HepG2 (cell line): ENCODE measurements around the gene GZF1. TPM values are rescaled to one million over a fixed set of nuclear protein-coding genes. Genes with fewer than 3 reads are reported as not detected.

Source experiments
- AFF4 ChIP-seq: sonication (generic); formaldehyde crosslinking; IDR thresholded peaks from 2 replicates; pipeline ENCODE4 v1.4.0; 2020; ENCODE audit warnings: missing genetic modification reagents
- JUN ChIP-seq: sonication (generic); formaldehyde crosslinking; IDR thresholded peaks from 2 replicates; pipeline ENCODE4 v1.4.0; 2020; ENCODE audit warnings: mild to moderate bottlenecking, missing genetic modification reagents
- MLX ChIP-seq: IDR thresholded peaks from 2 replicates; pipeline ENCODE4 v1.6.1; 2016
- NFYC ChIP-seq: IDR thresholded peaks from 2 replicates; pipeline ENCODE4 v1.6.1; 2016; ENCODE audit warnings: missing genetic modification reagents, missing compliant biosample characterization
- SIX4 ChIP-seq: sonication (generic); formaldehyde crosslinking; IDR thresholded peaks from 2 replicates; pipeline ENCODE4 v1.4.0; 2020; ENCODE audit warnings: missing genetic modification reagents
- ZBTB2 ChIP-seq: sonication (generic); formaldehyde crosslinking; IDR thresholded peaks from 2 replicates; pipeline ENCODE4 v1.8.0; 2022; ENCODE audit warnings: low read depth, missing genetic modification reagents
- ZBTB3 ChIP-seq: sonication (generic); formaldehyde crosslinking; IDR thresholded peaks from 2 replicates; pipeline ENCODE4 v1.4.0; 2020; ENCODE audit warnings: low read depth, mild to moderate bottlenecking, moderate library complexity, missing genetic modification reagents, borderline replicate concordance
- ZBTB4 ChIP-seq: sonication (generic); formaldehyde crosslinking; IDR thresholded peaks from 2 replicates; pipeline ENCODE4 v1.4.0; 2020; ENCODE audit warnings: missing genetic modification reagents, mild to moderate bottlenecking, borderline replicate concordance
- ZNF773 ChIP-seq: sonication (generic); formaldehyde crosslinking; IDR thresholded peaks from 2 replicates; pipeline ENCODE4 v1.4.0; 2020; ENCODE audit warnings: missing genetic modification reagents, borderline replicate concordance
- polyA plus RNA-seq, 8 experiments: library from polyadenylated mRNA; depleted of rRNA in 3 of 8; stranded (reverse) in 7 of 8; unstranded in 1 of 8; fragments of >200 nt; fragmentation: Illumina TruSeq in 4 of 8; extraction: Trizol in 4 of 8; gene quantifications; 2 replicates each; pipeline versions ENCODE4 v1.2.1 to v1.2.3, GENCODE V29; 2011 to 2016; ENCODE audit warnings: low read depth in 4 of 8, missing spikeins in 1 of 8, mixed read lengths in 1 of 8; ENCODE audit not compliant: insufficient read depth in 1 of 8
- total RNA-seq, 5 experiments: library from RNA; depleted of rRNA; stranded (reverse); fragments of >200 nt; fragmentation: Illumina TruSeq; extraction: Trizol; gene quantifications; 2 replicates each; pipeline ENCODE4 v1.2.3, GENCODE V29; 2016; ENCODE audit warnings: low read depth in 1 of 5
- TF ChIP-seq, protein P1 (sequence below), 2 experiments: IDR thresholded peaks; 2 replicates each; pipeline ENCODE4 v1.6.1; 2011 to 2012; ENCODE audit warnings: low read length in 2 of 2, borderline replicate concordance in 1 of 2, low read depth in 1 of 2, mild to moderate bottlenecking in 1 of 2, moderate library complexity in 1 of 2

GZF1 gene
- total and polyA plus RNA-seq, 2 of the 13 experiments (the other 11 are each of a cell fraction or from before 2014, with no cell fraction given): 16.9 to 26.0 TPM

- TF ChIP-seq, protein P1, sequence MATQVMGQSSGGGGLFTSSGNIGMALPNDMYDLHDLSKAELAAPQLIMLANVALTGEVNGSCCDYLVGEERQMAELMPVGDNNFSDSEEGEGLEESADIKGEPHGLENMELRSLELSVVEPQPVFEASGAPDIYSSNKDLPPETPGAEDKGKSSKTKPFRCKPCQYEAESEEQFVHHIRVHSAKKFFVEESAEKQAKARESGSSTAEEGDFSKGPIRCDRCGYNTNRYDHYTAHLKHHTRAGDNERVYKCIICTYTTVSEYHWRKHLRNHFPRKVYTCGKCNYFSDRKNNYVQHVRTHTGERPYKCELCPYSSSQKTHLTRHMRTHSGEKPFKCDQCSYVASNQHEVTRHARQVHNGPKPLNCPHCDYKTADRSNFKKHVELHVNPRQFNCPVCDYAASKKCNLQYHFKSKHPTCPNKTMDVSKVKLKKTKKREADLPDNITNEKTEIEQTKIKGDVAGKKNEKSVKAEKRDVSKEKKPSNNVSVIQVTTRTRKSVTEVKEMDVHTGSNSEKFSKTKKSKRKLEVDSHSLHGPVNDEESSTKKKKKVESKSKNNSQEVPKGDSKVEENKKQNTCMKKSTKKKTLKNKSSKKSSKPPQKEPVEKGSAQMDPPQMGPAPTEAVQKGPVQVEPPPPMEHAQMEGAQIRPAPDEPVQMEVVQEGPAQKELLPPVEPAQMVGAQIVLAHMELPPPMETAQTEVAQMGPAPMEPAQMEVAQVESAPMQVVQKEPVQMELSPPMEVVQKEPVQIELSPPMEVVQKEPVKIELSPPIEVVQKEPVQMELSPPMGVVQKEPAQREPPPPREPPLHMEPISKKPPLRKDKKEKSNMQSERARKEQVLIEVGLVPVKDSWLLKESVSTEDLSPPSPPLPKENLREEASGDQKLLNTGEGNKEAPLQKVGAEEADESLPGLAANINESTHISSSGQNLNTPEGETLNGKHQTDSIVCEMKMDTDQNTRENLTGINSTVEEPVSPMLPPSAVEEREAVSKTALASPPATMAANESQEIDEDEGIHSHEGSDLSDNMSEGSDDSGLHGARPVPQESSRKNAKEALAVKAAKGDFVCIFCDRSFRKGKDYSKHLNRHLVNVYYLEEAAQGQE (IDR thresholded peaks at IDR 0.05; ENCODE audit: borderline replicate concordance in 1 of 2, low read depth in 1 of 2, low read length in 2 of 2): peak in 1 of 2 experiments; percentile 55; a peak in 1 of 4 replicates
- TF ChIP-seq NFYC (CRISPR knock-in tag): peak; percentile 72; the same call in 1 of the 2 replicates
- TF ChIP-seq ZNF773: peak; percentile 87; the same call in 1 of the 2 replicates
- peak; percentile 71; the same call in 1 of the 2 replicates for TF ChIP-seq ZBTB4
- TF ChIP-seq MLX (CRISPR knock-in tag): peak; percentile 72
- TF ChIP-seq AFF4 (CRISPR knock-in tag): peak; percentile 88
- TF ChIP-seq SIX4 (CRISPR knock-in tag): peak; percentile 98
- TF ChIP-seq ZBTB3 (CRISPR knock-in tag): no peak; the same call in 1 of the 2 replicates
- TF ChIP-seq ZBTB2 (CRISPR knock-in tag): peak; percentile 97
- TF ChIP-seq JUN (CRISPR knock-in tag): peak; percentile 96
Measured at GRCh38 chr20:23361476-23362391, at the start of gene GZF1 (continued).
